Right atrium auricular region (tissue), 2 donors: ENCODE measurements around the gene PCK1. TPM values are rescaled to one million over a fixed set of nuclear protein-coding genes. Genes with fewer than 3 reads are reported as not detected.

ENCODE experiments used
- DNase-seq: peaks from one replicate; pipeline ENCODE4 v3.0.0-alpha.2; 2019; ENCODE audit warnings: low spot score
- H3K27ac ChIP-seq, 2 donors: fragments of 200-600 bp; sonication (generic); 1 replicate in 1 of 2; 2 replicates in 1 of 2; pipeline ENCODE4 v1.5.1; 2016 to 2019
- H3K27me3 ChIP-seq, 2 donors: fragments of 200-600 bp; sonication (generic); one replicate each; pipeline versions ENCODE4 v1.5.1 to v1.6.0; 2017 to 2019
- H3K36me3 ChIP-seq: fragments of 200-600 bp; sonication (generic); one replicate; pipeline ENCODE4 v1.5.1; 2016
- H3K4me1 ChIP-seq, 2 donors: fragments of 200-600 bp; sonication (generic); one replicate each; pipeline versions ENCODE4 v1.5.1 to v1.6.0; 2017 to 2019
- H3K4me3 ChIP-seq, 2 donors: fragments of 200-600 bp; sonication (generic); 1 replicate in 1 of 2; 2 replicates in 1 of 2; pipeline ENCODE4 v1.5.1; 2017 to 2019; ENCODE audit warnings: mild to moderate bottlenecking in 1 of 2, moderate library complexity in 1 of 2
- H3K9me3 ChIP-seq, 2 donors: fragments of 200-600 bp; sonication (generic); one replicate each; pipeline ENCODE4 v1.5.1; 2019
- CTCF ChIP-seq, 2 donors: fragments of 200-600 bp; sonication (generic); IDR thresholded peaks; one replicate each; pipeline ENCODE4 v1.5.1; 2019; ENCODE audit warnings: antibody characterized with exemption in 2 of 2
- total RNA-seq, 2 donors: library from RNA; depleted of rRNA; stranded (reverse); fragments of >200 nt; gene quantifications; one replicate each; pipeline ENCODE4 v1.1.0, GENCODE V29; 2016

PCK1 gene
- total RNA-seq, 2 donors from 2014 or later, result 0.52 to 4.7 TPM

- Histone ChIP-seq H3K36me3 (no peaks in the 10 kb centered on the region), H3K4me3 (no peak overlapping the region), H3K4me1 (no peaks in the 10 kb centered on the region), H3K27me3 (no peaks in the 10 kb centered on the region), H3K9me3 (no peaks in the 10 kb centered on the region), H3K27ac (no peak overlapping the region)
- DNase-seq, result no peak
- no peak for TF ChIP-seq CTCF (IDR thresholded peaks at IDR 0.05)
These were observed 38.4 kb upstream of the PCK1 start for GRCh38 chr20:57522380-57523140.

GRCh38 chr20:57523782-57524181 lies 37.1 kb upstream of the PCK1 start:
- no peak for DNase-seq
- H3K27me3 ChIP-seq, result no peaks in the 10 kb centered on the region
- no peak overlapping the region for H3K4me3 ChIP-seq
- no peaks in the 10 kb centered on the region for H3K9me3 ChIP-seq
- no peak for TF ChIP-seq CTCF (IDR thresholded peaks at IDR 0.05)
- H3K27ac ChIP-seq, result no peak overlapping the region
- no peaks in the 10 kb centered on the region for H3K36me3 ChIP-seq
- H3K4me1 ChIP-seq, result no peaks in the 10 kb centered on the region

GRCh38 chr20:57524511-57525176 lies 36.3 kb upstream of the PCK1 start, which contains the start of gene CTCFL:
Gene CTCFL (minus strand): TSS chr20:57525140. CDS start chr20:57524205, 935 bp downstream.
- no peaks in the 10 kb centered on the region for H3K9me3 ChIP-seq
- no peak for TF ChIP-seq CTCF (IDR thresholded peaks at IDR 0.05)
- no peak for DNase-seq
- no peaks in the 10 kb centered on the region for H3K27me3 ChIP-seq
- H3K27ac ChIP-seq, result no peak within 1 kb of the TSS
- no peak within 1 kb of the TSS for H3K4me3 ChIP-seq
- H3K4me1 ChIP-seq, result no peaks in the 10 kb centered on the region
- H3K36me3 ChIP-seq, result no peaks in the 10 kb centered on the region

- Histone ChIP-seq H3K4me3 (no peak overlapping the region), H3K4me1 (no peaks in the 10 kb centered on the region), H3K36me3 (no peaks in the 10 kb centered on the region), H3K9me3 (no peaks in the 10 kb centered on the region), H3K27ac (no peak overlapping the region), H3K27me3 (no peaks in the 10 kb centered on the region)
- DNase-seq, result no peak
- TF ChIP-seq CTCF (IDR thresholded peaks at IDR 0.05), result no peak
These were observed 35.4 kb upstream of the PCK1 start for GRCh38 chr20:57525328-57526086.

GRCh38 chr20:57526087-57526884 lies 34.6 kb upstream of the PCK1 start:
- no peak overlapping the region for H3K27ac ChIP-seq

More at GRCh38 chr20:57526087-57526884, 34.6 kb upstream of the PCK1 start:
- Histone ChIP-seq H3K4me1 (no peaks in the 10 kb centered on the region), H3K9me3 (no peaks in the 10 kb centered on the region), H3K27me3 (no peaks in the 10 kb centered on the region), H3K4me3 (no peak overlapping the region), H3K36me3 (no peaks in the 10 kb centered on the region)
- no peak for DNase-seq
- TF ChIP-seq CTCF (IDR thresholded peaks at IDR 0.05), result no peak
